Kidney tubule cell (primary cell): ENCODE results near the gene GPR39.

Source experiments
- DNase-seq: peaks from one replicate; pipeline ENCODE4 v3.0.0-alpha.2; 2018; ENCODE audit warnings: low spot score

Gene GPR39

DNA sequence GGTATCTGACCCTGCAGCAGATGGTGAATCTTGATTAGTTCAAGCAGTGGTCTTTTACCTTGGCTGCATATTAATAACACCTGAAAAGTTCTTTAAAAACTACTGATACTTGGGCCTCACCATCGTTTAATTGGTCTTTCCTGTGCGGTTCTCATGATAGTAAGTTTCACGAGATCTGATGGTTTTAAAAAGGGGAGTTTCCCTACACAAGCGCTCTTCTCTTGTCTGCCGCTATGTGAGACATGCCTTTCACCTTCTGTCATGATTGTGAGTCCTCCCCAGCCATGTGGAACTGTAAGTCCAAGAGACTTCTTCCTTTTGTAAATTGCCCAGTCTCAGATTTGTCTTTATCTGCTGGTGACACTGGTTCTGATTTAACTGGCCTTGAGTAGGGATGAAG, 151.1 kb downstream of the GPR39 start:
- DNase-seq, result peak; percentile 43

DNA sequence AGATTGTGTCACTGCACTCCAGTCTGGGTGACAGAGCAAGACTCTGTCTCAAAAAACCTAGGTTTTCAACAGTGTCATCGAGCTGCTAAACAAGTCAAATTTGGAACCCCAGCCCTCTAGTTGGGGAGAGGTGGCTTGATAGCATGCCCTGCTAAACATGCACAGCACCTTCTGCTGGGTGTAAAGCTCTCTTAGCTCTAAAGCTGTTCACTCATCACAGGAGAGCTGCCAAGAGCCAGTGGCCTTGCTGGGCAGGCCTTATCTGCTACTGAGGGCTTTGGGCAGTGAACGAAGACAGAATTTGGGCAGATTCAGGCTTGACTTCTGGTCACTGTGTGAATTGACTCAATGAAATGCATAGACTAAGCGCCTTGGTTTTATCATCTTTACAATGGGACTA, 152.1 kb downstream of the GPR39 start:
- DNase-seq, result no peak

DNA sequence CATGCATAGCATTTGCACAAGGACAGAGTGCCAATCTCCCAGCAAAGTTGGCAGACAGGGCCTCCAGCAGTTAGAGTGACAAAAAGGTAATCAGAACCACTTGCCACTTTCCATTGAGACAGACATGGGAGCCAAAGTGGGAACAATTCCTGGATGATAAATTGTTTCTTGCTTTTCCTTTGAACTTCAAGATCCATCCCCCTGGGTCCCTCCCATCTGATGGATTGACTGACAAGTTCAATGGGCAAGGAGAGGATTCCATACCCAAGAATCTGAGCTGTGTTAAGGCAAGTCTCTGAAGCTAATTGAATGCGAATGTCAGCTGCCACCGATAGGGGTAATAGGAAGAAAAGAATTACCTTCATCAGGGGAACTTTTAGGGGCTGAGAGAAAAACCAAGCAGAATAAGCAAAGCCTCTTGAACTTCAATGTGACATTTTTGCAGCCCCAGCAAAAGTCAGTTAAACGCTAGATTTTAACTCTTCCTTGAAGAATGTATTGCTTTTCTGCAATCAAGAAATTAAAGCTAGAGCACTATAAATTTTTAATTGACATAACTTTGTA, 156.9 kb downstream of the GPR39 start:
- no peak for DNase-seq

DNA sequence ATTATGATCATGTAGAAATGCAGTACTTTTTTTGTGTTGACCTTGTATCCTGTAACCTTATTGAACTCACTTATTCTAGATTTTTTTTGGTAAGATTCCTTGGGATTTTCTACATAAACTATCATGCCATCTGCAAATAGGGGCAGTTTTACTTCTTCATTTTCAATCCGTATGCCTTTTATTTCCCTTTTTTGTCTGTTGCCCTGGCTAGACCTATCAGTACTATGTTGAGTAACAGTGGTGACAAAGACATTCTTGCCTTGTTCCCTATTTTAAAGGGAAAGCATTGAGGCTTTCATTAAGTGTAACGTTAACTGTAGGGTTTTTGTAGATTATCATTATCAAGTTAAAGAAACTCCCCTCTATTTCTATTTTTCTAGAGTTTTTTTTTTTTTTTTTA, 161.1 kb downstream of the GPR39 start:
- DNase-seq, result no peak

DNA sequence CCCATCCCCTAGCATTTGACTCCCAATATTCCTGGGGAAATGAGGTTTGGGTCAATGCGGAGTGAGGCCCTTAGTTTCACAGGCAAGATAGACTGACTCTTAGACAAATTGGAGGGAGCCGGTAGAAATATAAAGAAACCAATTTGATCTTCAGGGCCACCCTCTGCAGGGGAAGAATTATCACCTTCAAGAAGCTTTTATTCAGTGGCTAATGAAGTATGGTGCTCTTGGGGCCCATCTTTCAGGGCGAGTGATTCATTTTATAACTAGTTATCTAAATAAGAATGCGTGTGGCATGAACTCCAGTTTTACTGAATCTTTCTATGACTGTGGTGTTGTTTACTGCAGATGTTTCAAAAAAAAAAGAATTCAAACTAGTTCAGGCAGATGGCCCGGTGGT, 165.0 kb downstream of the GPR39 start:
- no peak for DNase-seq

DNA sequence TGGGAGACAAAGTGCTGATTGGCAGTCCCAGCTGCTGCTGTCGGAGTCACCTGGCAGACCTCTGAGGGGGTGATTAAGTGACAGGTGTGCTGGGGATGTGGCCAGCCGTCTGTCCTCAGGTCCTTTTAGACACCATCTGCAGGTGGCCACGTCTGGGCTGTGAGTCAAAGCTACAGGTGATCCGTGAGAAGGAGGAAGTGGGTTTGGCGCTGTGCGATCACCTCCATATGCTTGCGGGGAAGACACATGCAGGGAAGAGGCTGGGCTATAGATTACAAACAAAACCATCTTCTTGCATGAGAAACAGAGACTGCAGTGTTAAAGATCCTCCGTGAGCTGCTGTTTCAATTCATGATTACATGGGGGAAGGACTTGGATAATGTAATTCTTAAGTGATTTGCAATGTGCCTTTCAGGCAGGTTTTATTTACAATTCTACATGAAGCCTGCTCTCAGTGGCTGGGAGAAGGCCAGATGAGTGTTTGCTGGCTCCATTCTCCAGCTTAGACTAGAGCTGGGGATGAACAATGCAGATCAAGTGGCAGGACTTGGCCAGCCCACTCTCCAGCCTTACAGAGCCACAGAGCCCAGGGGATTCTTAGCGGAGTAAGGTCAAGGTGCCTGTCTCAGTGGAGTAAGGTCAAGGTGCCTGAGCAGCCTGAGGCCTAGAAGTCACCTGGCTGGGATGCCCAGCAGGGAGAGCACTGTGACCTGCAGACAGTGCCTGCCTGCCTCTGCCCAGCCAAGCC, 165.6 kb downstream of the GPR39 start:
- DNase-seq, result peak; percentile 28

DNA sequence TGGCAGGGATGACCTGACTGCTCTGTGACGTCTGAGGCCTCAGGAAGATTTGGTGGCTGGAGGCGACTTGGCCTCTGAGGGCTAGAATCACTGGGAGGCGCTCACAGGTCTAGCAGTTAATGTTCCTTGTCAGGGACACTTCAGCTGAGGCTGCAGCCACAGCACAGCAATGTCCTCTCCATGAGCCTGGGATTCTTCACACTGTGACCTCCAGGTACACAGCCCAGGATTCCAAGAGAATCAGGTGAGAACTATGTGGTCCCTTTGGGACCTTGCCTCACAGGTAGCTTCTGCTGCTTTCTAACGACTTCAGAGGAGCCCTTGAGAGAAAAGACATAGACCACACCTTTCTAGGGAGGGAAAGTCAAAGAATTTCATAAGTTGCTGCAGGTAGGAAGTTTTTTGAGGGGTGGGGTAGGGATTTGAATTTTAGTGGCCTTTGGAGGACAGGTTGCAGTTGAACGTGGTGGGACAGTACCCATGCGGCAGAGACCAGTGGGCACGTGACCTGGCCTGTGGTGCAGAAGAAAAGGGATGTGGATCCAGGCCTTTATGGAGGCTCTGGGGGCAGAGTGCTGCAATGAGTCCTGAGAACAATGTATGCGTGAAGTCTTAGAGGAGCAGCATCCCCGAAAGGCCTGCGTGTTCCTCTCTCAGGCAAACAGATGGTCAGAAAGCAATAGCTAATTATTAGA, 167.2 kb downstream of the GPR39 start:
- no peak for DNase-seq

DNA sequence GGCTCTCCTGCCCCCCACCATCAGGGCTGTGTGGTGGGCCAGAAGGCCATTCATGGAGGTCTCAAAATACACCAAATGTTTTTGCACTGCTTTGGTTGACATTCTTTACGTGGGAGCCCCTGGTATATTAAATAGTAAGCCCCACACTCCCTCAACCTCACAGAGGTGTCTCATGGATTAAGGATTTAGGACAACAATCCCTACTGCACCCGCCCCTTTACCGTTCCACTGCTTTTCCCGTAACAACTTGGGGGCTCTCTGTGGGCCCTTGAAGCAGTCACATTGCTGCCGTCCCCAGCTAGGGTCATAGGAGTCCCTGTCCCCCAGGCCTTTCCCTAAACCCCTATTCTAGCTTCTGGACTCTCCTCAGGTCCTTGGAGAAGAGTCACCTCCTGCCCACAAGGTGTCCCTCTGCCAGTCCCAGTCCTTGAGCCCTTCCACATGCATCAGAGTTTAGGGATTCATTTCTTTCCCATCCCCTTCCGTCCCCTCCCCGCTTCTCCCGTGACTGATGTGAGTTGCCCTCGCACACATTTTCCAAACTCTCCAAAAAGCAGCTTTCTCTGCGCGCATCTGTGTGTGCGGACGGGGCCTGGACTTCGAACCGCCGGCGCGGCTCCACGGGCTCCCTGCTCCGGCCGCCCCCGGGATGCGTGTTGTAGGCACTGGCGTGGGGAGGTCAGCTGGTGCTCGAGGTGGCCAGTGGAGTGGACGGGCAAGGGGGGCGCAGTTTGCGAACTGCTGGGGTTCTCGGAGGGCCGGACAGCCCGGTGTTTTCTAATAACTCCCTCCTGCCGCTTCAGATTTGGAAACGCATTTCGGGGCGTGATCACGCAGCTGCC, 168.6 kb downstream of the GPR39 start:
- no peak for DNase-seq

DNA sequence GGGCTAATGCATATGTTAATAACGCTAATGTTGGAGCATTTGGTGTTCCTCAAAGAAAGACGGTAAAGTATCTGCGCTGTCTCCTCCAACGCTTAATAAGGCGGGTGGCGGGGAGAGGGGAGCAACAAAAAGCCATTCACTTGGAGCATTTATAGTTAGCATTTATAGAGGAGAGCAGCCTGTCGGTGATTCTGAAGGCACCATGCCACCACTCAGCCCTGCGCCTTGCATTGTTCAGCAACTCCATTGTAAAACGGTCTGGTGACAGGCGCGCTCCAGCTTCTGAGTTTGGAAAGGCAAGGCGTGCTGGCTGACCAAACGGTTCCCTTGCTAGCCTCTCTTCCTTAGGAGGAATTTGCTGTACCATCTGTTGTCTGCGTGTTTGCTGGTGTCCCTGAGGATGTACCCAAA, 169.5 kb downstream of the GPR39 start:
- no peak for DNase-seq

DNA sequence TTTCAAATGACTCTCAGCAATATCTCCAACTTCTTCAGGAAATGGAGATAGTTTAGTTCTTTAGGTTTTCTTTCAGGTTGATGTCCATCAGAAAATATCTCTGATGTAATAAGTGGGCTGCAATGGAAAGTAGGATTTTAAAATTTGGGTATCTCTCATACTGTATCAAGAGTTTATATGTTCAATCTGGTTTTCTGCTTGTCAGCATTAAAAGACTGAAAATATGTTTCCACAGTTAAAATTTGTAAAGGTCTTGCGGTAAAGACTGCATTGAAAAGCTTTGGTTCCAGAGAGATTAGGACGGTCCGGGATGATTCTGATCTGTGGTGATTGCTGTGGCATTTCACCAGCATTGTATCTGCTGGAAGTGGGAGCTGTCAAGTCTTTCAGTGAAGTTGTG, 170.2 kb downstream of the GPR39 start:
- DNase-seq, result no peak

DNA sequence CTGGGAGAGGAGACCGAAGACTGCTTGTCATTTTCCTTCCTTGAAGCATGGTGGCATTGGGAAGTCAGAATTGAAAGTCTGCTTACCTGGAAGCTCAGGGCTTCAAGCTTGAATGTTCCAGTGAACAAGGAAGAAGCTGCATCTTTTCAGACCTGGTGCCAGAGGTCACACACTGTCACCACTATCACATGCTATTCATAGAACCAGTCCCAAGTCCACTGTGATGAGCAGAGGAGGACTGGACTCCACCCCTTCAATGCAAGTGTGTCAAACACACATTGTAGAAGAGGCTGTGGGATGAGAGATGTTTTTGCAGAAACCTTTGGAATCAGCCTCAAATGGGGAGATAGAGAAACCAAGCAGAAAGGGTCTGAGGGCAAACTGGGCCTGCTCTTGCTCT, 172.0 kb downstream of the GPR39 start:
- no peak for DNase-seq

DNA sequence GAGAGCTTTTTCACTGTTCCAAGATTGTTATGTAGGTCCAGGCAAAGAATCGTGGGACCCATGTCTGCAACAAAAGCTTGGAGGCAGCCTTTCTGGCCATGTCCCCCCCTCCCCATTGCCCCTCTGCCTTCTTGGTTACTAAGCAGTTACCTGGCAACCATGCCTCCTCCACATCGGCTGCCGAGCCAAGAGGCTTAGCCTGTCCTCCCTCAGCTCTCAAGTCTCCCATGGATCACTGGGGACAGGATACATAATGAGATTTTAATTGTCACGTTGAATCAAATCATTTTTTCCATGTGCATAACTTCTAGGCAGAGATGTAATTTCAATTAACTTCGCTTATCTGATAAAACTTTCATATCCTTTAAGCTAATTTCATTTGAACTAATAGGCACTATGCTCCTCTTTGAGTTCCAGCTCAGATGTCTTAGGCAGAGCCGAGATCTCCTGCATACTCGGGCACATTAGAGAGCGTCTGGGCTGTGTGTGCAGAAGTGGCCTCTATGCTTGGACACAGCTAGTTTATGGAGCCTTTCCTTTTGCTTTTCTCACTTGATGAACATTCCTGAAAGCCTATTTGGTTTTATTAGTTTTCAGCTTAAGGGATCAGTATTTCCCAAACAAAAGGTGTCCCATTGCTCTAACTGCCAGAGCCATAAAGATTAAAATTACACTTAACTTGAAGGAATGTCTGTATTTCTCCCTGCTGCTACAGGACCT, 172.7 kb downstream of the GPR39 start:
- no peak for DNase-seq

DNA sequence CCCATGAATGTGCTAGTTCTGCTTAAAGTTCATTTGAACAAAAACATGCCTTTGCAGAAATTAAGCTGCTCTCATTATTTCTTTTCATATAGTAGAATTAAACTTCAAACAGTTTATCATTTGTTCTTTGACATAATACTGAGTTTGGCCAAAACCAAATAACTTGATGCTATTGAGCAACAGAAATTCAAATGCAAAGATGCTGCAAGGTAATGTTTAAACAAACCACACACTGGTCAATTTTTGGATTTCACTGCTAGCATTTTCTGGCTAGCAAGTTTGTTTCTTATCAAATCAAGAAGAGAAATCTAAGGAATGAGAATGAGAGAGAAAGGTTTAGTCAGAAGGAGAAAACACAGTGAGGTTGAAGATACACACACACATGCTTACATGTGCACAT, 173.4 kb downstream of the GPR39 start:
- no peak for DNase-seq

DNA sequence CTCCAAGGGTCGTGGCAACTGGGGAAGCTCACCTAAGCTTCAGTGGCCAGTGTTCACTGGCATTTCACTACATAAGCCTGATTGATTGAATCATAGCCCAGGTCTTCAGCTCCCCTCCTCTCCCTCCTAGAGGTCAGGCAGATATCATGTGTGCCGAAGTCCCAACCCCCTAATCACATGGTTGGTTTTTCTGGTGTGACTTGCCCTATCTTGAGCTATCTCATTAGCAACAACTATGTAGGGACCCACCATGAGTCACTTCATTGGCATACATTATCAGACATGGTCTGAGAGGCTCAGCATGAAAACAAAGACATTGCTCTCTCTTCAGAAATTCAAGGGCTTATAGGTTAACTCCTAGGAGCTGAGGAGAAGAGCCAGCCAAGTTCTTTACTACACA, 176.6 kb downstream of the GPR39 start:
- DNase-seq, result peak; percentile 86

DNA sequence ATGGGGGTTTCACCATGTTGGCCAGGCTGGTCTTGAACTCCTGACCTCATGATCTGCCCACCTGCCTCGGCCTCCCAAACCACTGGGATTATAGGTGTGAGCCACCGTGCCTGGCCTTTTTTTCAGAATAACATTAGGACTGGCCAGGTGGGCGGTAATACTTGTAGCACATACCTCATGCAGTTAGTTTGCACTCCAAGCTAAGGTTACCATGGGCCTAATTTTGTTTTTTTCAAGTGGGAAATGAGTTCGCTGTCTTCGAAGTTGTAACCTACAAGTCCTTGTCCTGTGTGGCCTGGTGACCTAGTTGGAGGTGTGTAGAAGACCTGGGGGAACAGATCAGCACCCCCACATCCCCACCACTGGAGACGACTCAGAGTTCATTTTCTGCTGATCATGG, 178.6 kb downstream of the GPR39 start:
- DNase-seq, result no peak

DNA sequence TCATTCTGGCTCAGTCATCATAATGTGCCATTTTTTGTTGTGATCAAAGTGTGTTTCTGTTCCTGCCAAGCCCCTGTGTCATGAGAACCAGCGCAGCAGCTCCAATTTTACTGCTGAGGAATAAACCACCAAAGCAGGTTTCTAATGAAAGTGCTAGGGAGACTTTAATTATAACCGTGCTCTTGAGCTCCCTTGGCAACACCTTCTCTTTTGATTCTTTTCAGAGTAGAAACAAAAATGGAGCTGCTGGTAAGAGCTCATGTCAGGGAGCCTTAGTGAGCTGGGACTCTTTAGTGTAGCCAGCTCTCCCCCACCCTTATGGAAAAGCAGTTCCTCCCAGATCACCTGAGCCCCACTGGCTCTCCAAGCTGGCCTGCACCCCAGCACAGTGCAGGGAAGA, 179.1 kb downstream of the GPR39 start:
- DNase-seq, result no peak

DNA sequence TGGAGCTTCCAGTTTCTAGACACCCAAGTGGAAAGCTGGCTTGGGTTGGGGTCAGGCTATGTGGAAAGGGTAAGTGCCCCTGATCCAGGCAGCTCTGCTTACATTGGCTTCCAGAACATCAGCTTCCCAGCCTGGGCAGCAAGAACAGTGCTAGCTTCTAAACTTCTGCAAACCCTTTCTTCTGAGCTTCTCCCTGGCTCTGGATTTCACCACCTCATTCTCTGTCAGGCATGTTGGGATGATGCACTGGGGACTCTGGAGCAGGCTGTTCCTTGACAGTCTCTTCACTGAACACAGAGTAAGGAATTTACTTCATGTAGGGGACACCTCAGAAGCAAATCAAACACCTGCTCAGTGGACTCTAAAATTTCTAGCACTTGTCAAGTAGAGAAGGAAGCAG, 180.6 kb downstream of the GPR39 start:
- no peak for DNase-seq

DNA sequence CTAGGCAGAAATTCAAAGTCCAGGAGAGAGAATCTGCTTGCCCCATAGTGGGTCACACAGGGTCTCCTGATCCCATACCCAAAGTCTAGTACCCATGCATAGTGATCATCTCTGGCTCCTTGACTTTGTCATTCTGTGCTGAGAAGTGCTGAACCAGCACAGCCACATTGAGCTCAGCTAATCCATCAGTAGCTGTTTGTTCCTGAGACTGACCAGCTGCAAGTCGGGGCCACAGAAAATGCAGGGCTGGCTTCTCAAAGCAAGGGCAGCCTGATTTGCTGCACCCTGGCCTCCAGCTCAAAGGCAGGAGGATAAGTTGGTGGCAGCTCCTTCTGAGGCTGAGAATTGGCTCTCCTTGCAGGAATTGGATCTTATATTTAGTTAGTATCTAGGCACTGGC, 181.2 kb downstream of the GPR39 start:
- DNase-seq, result no peak

DNA sequence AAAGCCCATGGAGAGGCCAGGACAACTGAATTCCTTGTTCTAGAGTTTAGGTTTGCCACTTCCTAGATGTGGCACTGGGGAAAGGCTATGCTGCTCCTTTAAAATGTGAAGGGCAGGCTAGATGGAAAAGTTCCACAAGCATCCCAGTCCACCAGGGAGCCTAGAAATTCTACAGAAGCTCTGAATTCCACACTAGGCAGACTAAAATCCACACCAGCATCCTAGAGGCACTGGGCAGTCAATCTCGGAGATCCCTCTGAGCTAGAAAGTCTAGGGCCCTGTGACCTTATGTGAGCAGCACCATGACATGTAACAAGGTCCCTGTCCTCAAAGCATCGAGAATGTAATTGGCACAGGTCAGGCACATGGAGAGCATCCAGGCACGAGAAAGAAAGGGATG, 181.9 kb downstream of the GPR39 start:
- no peak for DNase-seq

DNA sequence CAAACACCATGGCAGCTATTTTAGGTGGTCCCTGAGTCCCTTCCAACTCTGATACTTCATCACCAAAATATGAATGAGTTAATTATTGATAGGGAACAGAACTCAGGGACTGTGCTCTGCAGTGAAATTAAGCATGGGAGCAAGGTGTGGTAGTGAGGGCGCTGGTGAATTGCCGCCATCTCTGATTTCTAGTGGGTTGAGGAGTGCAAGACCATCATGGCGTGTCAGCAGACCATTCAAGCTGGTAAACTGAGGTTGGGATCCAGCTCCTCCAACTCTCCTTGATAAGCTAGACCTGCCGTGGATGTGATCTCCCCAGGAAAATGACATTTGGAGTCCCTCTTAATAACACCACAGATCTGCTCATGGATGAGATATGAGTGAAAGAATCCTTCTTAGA, 183.0 kb downstream of the GPR39 start:
- DNase-seq, result no peak

DNA sequence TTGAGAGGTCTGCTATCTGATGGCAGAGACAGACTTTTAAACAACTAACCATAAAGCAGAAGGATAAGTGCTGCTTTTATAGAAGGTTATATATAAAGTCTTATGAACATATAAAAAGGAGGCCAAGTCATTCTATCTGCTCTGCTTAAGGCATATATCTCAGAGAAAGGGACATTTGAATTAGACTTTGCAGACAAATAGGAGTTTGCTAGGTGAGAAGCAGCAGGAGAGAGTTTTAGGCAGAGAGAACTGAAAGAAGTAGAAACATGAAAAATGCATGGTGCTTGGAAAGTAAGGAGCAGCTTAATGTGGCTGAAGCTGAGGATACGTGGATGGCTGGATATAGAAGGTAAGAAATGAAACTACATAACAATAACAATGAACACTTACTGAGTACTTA, 188.0 kb downstream of the GPR39 start:
- no peak for DNase-seq
